Panc1 (cell line): Measurements from ENCODE around the gene KCNJ1. TPM values are rescaled to one million over a fixed set of nuclear protein-coding genes. Genes with fewer than 3 reads are reported as not detected.

Experiments used
- ATAC-seq: fragments of 200-7000 bp; cut with Tn5 transposase; 2 replicates; pipeline ENCODE4 v1.9.1; 2020; ENCODE audit warnings: mild to moderate bottlenecking, moderate library complexity
- BruUV-seq: library from RNA; stranded (reverse); fragments of 400-500 nt; replicated peaks from 2 replicates; lab custom pipeline; 2021; lab: Mats Ljungman, UMichigan
- CTCF ChIA-PET: fragments of 300-600 bp; sonication (Branson Sonifier 250); formaldehyde crosslinking; loops from one replicate; lab custom pipeline; 2022; ENCODE audit warnings: antibody characterized with exemption; lab: Charles Lee
- POLR2A ChIA-PET: fragments of 300-600 bp; sonication (Branson Sonifier 250); formaldehyde crosslinking; loops from one replicate; lab custom pipeline; 2022; ENCODE audit warnings: antibody characterized with exemption; lab: Charles Lee
- DNase-seq: peaks from one replicate; pipeline ENCODE4 v3.0.0-alpha.2; 2010; ENCODE audit warnings: low read depth, low spot score
- H3K27ac ChIP-seq: 2 replicates; pipeline ENCODE4 v1.5.1; 2011; ENCODE audit warnings: mild to moderate bottlenecking, low read length, inconsistent platforms
- H3K27me3 ChIP-seq: fragments of 200-500 bp; sonication (Bioruptor generic); 2 replicates; pipeline ENCODE4 v1.6.0; 2014; ENCODE audit warnings: low read length, inconsistent platforms; ENCODE audit not compliant: control insufficient read depth, insufficient read depth
- H3K36me3 ChIP-seq: fragments of 200-500 bp; sonication (Bioruptor generic); 2 replicates; pipeline ENCODE4 v1.5.1; 2014; ENCODE audit warnings: inconsistent platforms, mild to moderate bottlenecking, low read length, moderate library complexity; ENCODE audit not compliant: control insufficient read depth, insufficient read depth
- H3K4me1 ChIP-seq: 2 replicates; pipeline ENCODE4 v1.5.1; 2011; ENCODE audit warnings: inconsistent platforms, mild to moderate bottlenecking, low read length, moderate library complexity; ENCODE audit not compliant: control insufficient read depth, insufficient read depth
- H3K4me3 ChIP-seq, 2 experiments: 2 replicates each; pipeline ENCODE4 v1.5.1; 2011 to 2012; ENCODE audit warnings: low read depth in 2 of 2, low read length in 2 of 2, mild to moderate bottlenecking in 2 of 2, inconsistent platforms in 1 of 2, moderate library complexity in 1 of 2
- H3K9me3 ChIP-seq: fragments of 200-500 bp; sonication (Bioruptor generic); 2 replicates; pipeline ENCODE4 v1.5.1; 2014; ENCODE audit warnings: low read depth, mild to moderate bottlenecking, inconsistent platforms, low read length, moderate library complexity; ENCODE audit not compliant: control insufficient read depth, insufficient read depth
- POLR2AphosphoS5 ChIP-seq: IDR thresholded peaks from 2 replicates; pipeline ENCODE4 v1.6.1; 2012; ENCODE audit warnings: mild to moderate bottlenecking, low read depth, low read length, moderate library complexity
- REST ChIP-seq, 2 experiments: IDR thresholded peaks; 2 replicates each; pipeline ENCODE4 v1.6.1; 2011 to 2012; ENCODE audit warnings: low read depth in 2 of 2, control low read depth in 1 of 2, low read length in 1 of 2, mild to moderate bottlenecking in 1 of 2, moderate library complexity in 1 of 2; ENCODE audit not compliant: insufficient read depth in 1 of 2
- SIN3A ChIP-seq: IDR thresholded peaks from 2 replicates; pipeline ENCODE4 v1.6.1; 2012; ENCODE audit warnings: low read depth, mild to moderate bottlenecking, low read length, moderate library complexity, borderline replicate concordance; ENCODE audit not compliant: insufficient read depth
- TCF7L2 ChIP-seq: IDR thresholded peaks from 2 replicates; pipeline ENCODE4 v1.6.1; 2011; ENCODE audit warnings: mild to moderate bottlenecking, low read depth, low read length, inconsistent platforms
- in situ Hi-C: cut with HindIII; loops from 2 replicates; pipeline ENCODE4 v1.10.0; 2016; ENCODE audit warnings: low sequenced_read_pairs, low pct_unique_long_range_greater_than_20kb
- intact Hi-C: fragments of 100-400 bp; cut with micrococcal nuclease; formaldehyde crosslinking; loops from one replicate; pipeline ENCODE4 v1.10.0; 2022; ENCODE audit not compliant: unreplicated experiment
- total RNA-seq: library from RNA; stranded (reverse); gene quantifications from one replicate; pipeline ENCODE4 v1.2.1, GENCODE V29; 2021; ENCODE audit not compliant: unreplicated experiment
- TF ChIP-seq, protein P1 (sequence below): fragments of 450-650 bp; IDR thresholded peaks from 2 replicates; pipeline ENCODE4 v1.5.1; 2017; ENCODE audit warnings: mild to moderate bottlenecking

KCNJ1 gene
- total RNA-seq, 1 experiment from 2014 or later, result not detected

DNA sequence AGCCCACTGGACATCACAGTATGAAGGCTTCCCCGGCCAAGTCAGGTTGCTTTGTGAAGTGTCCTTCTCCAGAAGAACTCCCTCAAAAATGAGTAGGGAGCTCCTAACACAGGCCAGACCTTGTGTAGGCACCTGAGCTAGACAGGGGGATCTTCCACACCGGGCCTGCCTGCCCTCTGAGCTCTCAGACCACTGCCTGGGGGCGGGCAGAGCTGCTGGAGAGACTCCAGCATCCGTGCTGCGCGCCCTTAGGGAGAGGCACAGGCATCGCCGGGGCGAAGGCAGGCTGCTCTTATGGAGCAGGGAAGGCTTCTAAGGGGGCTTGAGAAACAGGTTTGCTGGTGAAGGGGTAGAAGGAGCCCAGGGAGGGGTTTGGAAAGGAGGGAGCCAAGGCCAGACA is 28.4 kb upstream of the KCNJ1 start:
- in situ Hi-C loops, result no loop called here
- Histone ChIP-seq H3K27ac (no peak overlapping the region), H3K4me3 (no peak overlapping the region), H3K27me3 (no peaks in the 10 kb centered on the region; the same call in 1 of the 2 replicates), H3K4me1 (no peaks in the 10 kb centered on the region), H3K36me3 (no peaks in the 10 kb centered on the region), H3K9me3 (no peaks in the 10 kb centered on the region)
- no TSS peak for BruUV-seq
- intact Hi-C loops, result no loop called here
- CTCF ChIA-PET, result no interaction called here
- TF ChIP-seq, protein P1, sequence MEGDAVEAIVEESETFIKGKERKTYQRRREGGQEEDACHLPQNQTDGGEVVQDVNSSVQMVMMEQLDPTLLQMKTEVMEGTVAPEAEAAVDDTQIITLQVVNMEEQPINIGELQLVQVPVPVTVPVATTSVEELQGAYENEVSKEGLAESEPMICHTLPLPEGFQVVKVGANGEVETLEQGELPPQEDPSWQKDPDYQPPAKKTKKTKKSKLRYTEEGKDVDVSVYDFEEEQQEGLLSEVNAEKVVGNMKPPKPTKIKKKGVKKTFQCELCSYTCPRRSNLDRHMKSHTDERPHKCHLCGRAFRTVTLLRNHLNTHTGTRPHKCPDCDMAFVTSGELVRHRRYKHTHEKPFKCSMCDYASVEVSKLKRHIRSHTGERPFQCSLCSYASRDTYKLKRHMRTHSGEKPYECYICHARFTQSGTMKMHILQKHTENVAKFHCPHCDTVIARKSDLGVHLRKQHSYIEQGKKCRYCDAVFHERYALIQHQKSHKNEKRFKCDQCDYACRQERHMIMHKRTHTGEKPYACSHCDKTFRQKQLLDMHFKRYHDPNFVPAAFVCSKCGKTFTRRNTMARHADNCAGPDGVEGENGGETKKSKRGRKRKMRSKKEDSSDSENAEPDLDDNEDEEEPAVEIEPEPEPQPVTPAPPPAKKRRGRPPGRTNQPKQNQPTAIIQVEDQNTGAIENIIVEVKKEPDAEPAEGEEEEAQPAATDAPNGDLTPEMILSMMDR, result no peak
- no peak for TF ChIP-seq SIN3A
- no peak for TF ChIP-seq REST (IDR thresholded peaks at IDR 0.05; ENCODE audit: insufficient read depth in 1 of 2, low read depth in 2 of 2, low read length in 1 of 2)
- no peak for TF ChIP-seq TCF7L2
- TF ChIP-seq POLR2AphosphoS5, result no peak
- ATAC-seq, result no peak
- POLR2A ChIA-PET, result no interaction called here
- no peak for DNase-seq

GRCh38 chr11:128894685-128895084 is 27.6 kb upstream of the KCNJ1 start:
- no peak for ATAC-seq
- intact Hi-C loops, result no loop called here
- POLR2A ChIA-PET, result no interaction called here

More at GRCh38 chr11:128894685-128895084, 27.6 kb upstream of the KCNJ1 start:
- CTCF ChIA-PET, result interaction anchor here (0.6 kb wide), 1 partner anchor 11 kb away, joined by 10 read pairs; no protein-coding TSS in a partner anchor
- in situ Hi-C loops, result no loop called here
- Histone ChIP-seq H3K4me1 (no peaks in the 10 kb centered on the region), H3K9me3 (no peaks in the 10 kb centered on the region), H3K27ac (no peak overlapping the region), H3K36me3 (no peaks in the 10 kb centered on the region), H3K27me3 (peaks cover 6% of the 10 kb centered on the region), H3K4me3 (no peak overlapping the region)
- no peak for DNase-seq
- BruUV-seq, result no TSS peak
- TF ChIP-seq REST (IDR thresholded peaks at IDR 0.05; ENCODE audit: insufficient read depth in 1 of 2, low read depth in 2 of 2, low read length in 1 of 2), result no peak
- no peak for TF ChIP-seq POLR2AphosphoS5
- no peak for TF ChIP-seq TCF7L2
- no peak for TF ChIP-seq SIN3A
- TF ChIP-seq, protein P1, result no peak
